ENCODE measurements around the gene AMOTL2.

The AMOTL2 gene

GRCh38 chr3:134314588-134315285, 59.5 kb downstream of the AMOTL2 start:
- peak; percentile 37 for DNase-seq (ENCODE audit: low read depth)

GRCh38 chr3:134313847-134314587, 60.2 kb downstream of the AMOTL2 start:
- peak; percentile 68 for DNase-seq (ENCODE audit: low read depth)

- peak; percentile 85 for DNase-seq (ENCODE audit: low read depth)
These were observed 61.1 kb downstream of the AMOTL2 start for GRCh38 chr3:134312873-134313846.

- peak; percentile 65 for DNase-seq (ENCODE audit: low read depth)
These were observed 62.0 kb downstream of the AMOTL2 start for GRCh38 chr3:134312072-134312872.

- peak; percentile 33 for DNase-seq (ENCODE audit: low read depth)
These were observed 62.6 kb downstream of the AMOTL2 start for GRCh38 chr3:134311693-134312071.

- DNase-seq (ENCODE audit: low read depth): peak; percentile 81
These were observed 63.0 kb downstream of the AMOTL2 start for GRCh38 chr3:134311265-134311664.

GRCh38 chr3:134309987-134310700, 64.1 kb downstream of the AMOTL2 start:
- no peak for DNase-seq (ENCODE audit: low read depth)

GRCh38 chr3:134308350-134308891, 65.8 kb downstream of the AMOTL2 start:
- peak; percentile 88 for DNase-seq (ENCODE audit: low read depth)

GRCh38 chr3:134307425-134307824, 66.8 kb downstream of the AMOTL2 start:
- DNase-seq (ENCODE audit: low read depth): no peak

GRCh38 chr3:134306320-134306719, 67.9 kb downstream of the AMOTL2 start:
- DNase-seq (ENCODE audit: low read depth): no peak

Measured in ELR (cell line).